HG02943 (cell line): ENCODE results near the gene L3HYPDH.
"Not testable (repeated sequence)": the region's sequence is repeated elsewhere in the genome, so short reads cannot be mapped to it uniquely, and the experiment has no call there.

Experiments
- ATAC-seq: cut with Tn5 transposase; IDR thresholded peaks from one replicate; pipeline ENCODE4 v1.9.1; 2021; ENCODE audit warnings: mild to moderate bottlenecking, low read depth, moderate library complexity; ENCODE audit not compliant: unreplicated experiment

Gene L3HYPDH

GRCh38 chr14:59480166-59480565 is 4.0 kb downstream of the L3HYPDH start:
- ATAC-seq = no peak

- no peak for ATAC-seq
These were observed 5.7 kb downstream of the L3HYPDH start for GRCh38 chr14:59478540-59478939.

- no peak for ATAC-seq
These were observed 8.5 kb downstream of the L3HYPDH start for GRCh38 chr14:59475709-59476108.

DNA sequence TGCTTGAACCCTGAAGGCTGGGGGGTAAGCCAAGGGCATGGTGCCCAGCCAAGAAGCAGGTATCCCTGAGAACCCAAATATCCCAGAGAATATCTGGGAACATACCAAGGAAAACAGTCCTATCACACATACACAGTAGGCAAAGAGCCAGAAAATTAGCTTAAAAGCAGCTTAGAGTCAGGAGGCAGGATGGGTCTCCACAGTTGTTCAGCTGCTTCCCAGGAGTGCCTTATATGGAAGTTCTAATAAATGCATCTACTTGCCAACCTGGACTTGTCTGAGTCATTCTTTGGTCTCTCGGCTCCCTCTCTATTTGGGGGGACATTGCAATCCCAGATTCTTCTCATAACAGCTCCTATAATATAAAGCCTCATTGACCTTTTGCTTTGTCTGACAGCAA is 10.0 kb downstream of the L3HYPDH start:
- ATAC-seq = no peak

DNA sequence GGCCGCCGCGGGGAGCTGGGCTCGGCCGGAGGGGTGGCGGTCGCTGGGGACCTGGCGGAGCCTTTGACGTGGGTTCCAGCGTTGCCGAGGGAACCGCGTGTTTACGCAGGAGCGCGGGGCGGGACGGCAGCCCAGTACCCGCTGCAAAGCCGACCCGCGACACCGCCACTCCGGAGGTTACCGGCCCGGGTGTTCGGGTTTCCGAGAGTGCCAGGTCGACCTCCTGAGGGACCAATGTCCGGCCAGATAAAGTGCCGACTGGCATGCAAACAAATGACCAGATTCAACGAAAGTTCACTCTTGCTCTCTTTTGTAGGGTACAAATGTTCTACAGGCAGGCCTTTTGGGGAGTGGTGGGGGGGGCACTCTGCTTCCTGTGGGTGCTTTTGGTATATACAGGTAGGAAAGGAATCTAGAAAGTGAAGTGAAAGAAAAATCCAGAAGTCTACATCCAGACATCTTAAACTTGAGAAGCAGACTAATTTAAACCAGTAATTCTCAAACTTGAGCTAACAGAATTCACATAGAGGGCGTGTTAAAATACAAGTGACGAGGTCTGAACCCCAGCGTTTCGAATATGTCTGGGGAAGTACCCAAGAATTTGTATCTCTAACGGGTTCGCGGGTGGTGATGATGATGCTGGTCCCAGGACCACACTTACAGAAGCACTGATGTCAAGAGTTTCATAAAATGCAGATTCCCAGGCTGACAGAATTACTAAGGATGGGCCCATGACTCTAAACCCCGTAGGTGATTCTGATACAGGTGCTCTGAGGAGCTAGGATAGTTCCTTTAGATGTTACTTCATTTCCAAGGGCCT is 18.7 kb downstream of the L3HYPDH start, which contains the start of gene GPR135:
TSS of gene GPR135 (minus strand) at position 65 of the 820 bp plus-strand sequence. CDS start 154 bp downstream, outside the sequence.
- peak; percentile 29 for ATAC-seq

- peak; percentile 50 for ATAC-seq
These were observed 19.5 kb downstream of the L3HYPDH start for GRCh38 chr14:59464486-59465315.

DNA sequence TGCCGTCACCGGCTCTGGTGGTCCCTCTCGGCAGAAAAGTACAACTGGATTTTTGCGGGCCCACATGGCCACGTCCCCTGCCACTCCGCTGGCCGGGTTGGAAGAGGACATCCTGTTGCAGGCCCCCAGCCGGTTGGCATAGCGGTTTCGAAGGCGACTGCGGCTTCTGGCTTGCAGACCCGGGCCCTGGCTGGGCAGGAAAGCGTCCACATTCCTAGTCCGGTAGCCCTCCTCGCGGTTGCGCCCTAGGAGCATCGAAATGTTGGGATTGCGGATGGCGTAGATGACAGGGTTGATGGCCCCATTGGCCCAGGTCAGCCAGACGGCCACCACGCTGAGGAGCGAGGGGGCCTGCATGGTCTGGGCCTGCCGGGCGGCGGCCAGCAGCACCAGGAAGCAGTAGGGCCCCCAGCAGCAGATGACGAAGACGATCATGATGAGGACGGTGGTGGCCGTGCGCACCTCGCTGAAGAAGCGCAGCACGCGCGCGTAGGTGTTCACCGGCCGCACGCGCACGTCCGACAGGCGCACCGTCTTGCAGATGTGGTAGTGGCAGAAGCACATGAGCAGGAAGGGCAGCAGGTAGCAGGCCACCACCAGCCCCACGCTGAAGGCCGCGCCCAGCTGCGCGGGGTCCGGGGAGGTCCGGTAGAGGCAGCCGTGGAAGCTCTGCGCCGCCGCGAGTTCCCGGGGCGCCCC is 20.3 kb downstream of the L3HYPDH start:
- ATAC-seq = peak; percentile 48

DNA sequence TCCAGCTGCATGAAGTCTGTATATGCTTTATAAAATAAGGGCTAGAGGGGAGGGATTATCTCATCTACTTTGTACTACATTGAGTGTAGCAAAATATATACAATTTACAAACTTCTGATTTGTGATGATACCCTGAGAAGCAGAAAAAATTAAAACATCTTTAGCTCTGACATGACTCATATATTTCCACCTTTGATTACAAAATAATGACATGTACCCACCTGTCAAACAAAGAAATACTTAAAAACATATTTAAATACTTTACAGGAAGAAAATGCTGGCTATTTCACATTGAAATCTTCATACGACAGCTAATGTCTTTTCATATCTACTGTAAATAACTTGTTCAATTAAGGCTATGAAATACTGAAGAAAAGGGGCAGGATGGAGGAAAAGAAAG is 22.3 kb downstream of the L3HYPDH start:
- ATAC-seq = no peak

- no peak for ATAC-seq
These were observed 23.8 kb downstream of the L3HYPDH start for GRCh38 chr14:59460378-59460777.

DNA sequence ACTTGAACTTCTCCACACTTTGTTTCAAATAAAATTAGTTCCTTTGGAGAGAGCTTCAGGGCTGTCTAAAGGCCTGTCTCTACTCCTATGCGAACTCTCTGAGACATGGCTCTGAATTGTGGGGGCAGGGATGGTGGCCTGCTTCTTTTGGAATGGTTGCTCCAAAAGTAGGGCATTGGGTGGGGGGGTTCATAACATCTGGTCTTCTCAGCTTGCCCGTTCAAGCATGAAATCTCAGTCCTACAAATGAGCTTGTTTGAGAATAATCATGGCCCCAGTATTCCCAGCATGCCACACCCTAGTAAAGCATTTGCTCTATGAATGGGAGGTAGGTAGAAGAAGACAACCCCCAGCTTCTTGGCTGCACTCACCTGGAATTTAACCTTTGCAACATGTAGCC is 25.7 kb downstream of the L3HYPDH start:
- no peak for ATAC-seq

GRCh38 chr14:59455411-59455810 is 28.8 kb downstream of the L3HYPDH start:
- no peak for ATAC-seq

DNA sequence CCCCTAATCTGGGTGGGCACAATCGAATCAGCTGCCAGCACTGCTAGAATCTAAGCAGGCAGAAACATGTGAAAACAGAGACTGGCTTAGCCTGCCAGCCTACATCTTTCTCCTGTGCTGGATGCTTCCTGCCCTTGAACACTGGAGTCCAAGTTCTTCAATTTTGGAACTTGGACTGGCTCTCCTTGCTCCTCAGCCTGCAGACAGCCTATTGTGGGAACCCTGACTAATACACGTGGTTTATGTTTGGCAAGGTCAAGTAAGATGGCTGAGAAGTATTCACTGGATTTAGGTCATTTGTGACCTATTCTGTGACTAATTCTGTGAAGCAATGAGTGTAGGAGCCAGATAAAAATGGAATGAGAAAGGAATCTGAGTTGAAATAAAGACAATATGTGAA is 30.1 kb downstream of the L3HYPDH start:
- ATAC-seq = no peak

- no peak for ATAC-seq
These were observed 32.4 kb downstream of the L3HYPDH start for GRCh38 chr14:59451849-59452248.

DNA sequence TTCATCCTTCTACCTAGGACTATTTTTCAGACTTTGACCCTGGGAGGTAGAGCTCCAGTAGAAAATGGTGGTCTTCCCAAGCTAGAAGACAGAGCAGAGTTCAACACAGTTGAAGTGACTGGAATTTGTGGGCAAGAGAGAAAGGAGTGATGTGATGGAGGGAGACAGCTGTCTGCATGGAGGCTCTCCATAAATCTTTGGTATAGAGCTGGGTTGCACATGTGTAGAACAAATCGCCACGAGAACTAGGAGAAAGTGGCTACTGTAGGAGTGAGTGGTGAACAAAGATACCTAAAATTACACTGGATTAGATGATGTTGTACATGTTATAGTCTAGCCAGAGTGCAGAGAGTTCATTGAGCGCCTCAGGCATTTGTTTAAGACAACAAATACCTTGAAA is 33.5 kb downstream of the L3HYPDH start:
- no peak for ATAC-seq

- not testable (repeated sequence) for ATAC-seq
These were observed 35.5 kb downstream of the L3HYPDH start for GRCh38 chr14:59448673-59449072.

DNA sequence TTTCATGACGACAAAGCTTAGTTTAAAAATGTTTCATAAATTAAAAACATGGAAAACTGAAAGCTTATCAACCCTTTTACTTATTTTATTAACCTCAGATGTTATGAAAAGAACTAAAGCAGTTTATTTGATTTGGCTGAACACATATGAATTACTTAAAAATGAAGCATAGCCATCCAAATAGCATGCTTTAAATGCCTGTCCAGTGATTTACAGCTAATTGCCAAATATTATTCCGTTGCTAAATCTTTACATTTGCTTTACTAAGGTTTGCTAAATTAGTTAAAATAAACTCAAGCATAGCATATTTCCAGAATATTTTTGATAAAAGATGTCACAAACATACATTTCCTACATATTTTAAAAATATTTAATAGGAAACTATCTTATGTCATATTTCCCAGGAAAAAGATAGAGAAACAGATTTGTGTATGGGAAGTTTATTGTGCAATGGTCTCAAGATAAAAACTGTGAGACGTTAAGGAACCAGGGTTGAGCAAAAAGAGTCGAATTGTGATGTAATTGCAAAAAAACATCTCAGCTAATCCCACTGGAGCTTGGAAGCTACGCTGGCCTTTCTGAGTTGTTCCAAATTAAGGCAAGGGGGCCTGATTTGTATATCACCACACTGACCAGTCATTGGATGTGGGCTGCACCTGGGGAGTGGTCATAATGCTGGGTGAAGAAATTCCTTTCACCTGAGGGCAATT is 44.8 kb downstream of the L3HYPDH start:
- ATAC-seq = no peak

DNA sequence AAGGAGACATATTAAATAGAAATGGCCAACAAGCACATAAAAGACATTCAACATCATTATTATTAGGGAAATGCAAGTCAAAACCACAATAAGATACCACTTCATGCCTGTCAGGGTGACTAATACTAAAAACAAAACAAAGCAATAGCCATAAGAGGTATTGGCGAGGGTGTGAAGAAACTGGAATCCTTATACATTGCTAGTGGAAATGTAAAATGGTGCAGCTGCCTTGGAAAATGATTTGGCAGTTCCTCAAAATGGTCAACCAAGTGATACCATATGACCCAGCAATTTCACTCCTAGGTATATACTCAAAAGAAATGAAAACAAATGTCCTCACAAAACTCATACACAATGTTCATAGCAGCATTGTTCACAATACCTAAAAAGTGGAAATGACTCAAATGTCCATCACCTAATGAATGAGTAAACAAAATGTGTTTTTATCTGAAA is 46.0 kb downstream of the L3HYPDH start:
- ATAC-seq = no peak

- ATAC-seq = no peak
These were observed 48.2 kb downstream of the L3HYPDH start for GRCh38 chr14:59435987-59436386.

- no peak for ATAC-seq
These were observed 49.1 kb downstream of the L3HYPDH start for GRCh38 chr14:59435101-59435500.

DNA sequence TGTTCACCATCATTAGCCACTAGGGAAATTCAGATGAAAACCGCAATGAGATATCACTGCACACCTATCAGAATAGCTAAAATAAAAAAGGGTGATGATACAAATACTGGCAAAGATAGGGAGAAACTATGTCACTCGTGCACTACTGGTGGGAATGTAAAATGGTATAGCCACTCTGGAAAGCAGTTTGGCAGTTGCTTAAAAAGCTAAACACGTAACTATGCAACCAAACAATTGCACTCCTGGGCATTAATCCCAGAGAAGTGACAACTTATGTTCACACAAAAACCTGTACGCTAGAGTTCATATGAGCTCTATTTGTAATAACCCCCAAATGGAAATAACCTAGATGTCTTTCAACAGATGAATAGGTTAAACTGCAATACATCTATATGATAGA is 54.4 kb downstream of the L3HYPDH start:
- ATAC-seq = no peak
